Cardiac muscle cell (in vitro differentiated cells and primary cell): ENCODE measurements around the gene ZNF76. TPM values are rescaled to one million over a fixed set of nuclear protein-coding genes. Genes with fewer than 3 reads are reported as not detected.

Experiments
- DNase-seq, 2 donors: peaks; one replicate each; pipeline versions ENCODE4 v3.0.0 to v3.0.0-alpha.2; 2010 to 2017; ENCODE audit warnings: low read depth in 1 of 2, low spot score in 1 of 2
- H3K27ac ChIP-seq: fragments of 200-600 bp; sonication (generic); 2 replicates; pipeline ENCODE4 v1.5.1; 2016
- H3K27me3 ChIP-seq: fragments of 200-600 bp; sonication (generic); 2 replicates; pipeline ENCODE4 v1.6.0; 2016; ENCODE audit warnings: control low read depth
- H3K36me3 ChIP-seq: fragments of 200-600 bp; sonication (generic); 2 replicates; pipeline ENCODE4 v1.5.1; 2016; ENCODE audit warnings: control low read depth
- H3K4me1 ChIP-seq: fragments of 200-600 bp; sonication (generic); 2 replicates; pipeline ENCODE4 v1.8.1; 2017; ENCODE audit warnings: low read depth, mild to moderate bottlenecking, mixed run types
- H3K4me3 ChIP-seq: fragments of 200-600 bp; sonication (generic); 2 replicates; pipeline ENCODE4 v1.5.1; 2016; ENCODE audit warnings: mild to moderate bottlenecking
- H3K9me3 ChIP-seq: fragments of 200-600 bp; sonication (generic); 2 replicates; pipeline ENCODE4 v1.5.1; 2017; ENCODE audit warnings: low read depth, mild to moderate bottlenecking, control low read depth
- CTCF ChIP-seq: IDR thresholded peaks from 2 replicates; pipeline ENCODE4 v1.5.1; 2012; ENCODE audit warnings: low read depth, mild to moderate bottlenecking, low read length
- polyA plus RNA-seq: library from polyadenylated mRNA; unstranded; fragments of >200 nt; fragmentation: Nextera tagmentation; extraction: Ambion mirVana; gene quantifications from 2 replicates; pipeline ENCODE4 v1.2.1, GENCODE V29; 2016
- total RNA-seq: library from RNA; depleted of rRNA; stranded (reverse); fragments of >200 nt; gene quantifications from 2 replicates; pipeline ENCODE4 v1.2.3, GENCODE V29; 2016

The ZNF76 gene
- total and polyA plus RNA-seq, 2 experiments from 2014 or later: 46.2 to 59.6 TPM

- Histone ChIP-seq H3K9me3 (no peaks in the 10 kb centered on the region), H3K4me3 (no peak overlapping the region), H3K27me3 (no peaks in the 10 kb centered on the region), H3K27ac (no peak overlapping the region), H3K4me1 (peaks cover 5% of the 10 kb centered on the region), H3K36me3 (peaks cover 13% of the 10 kb centered on the region)
- no peak for TF ChIP-seq CTCF
- no peak for DNase-seq
Measured at GRCh38 chr6:35295521-35296315, 36.2 kb downstream of the ZNF76 start.

GRCh38 chr6:35296931-35297600 is 37.5 kb downstream of the ZNF76 start:
- Histone ChIP-seq H3K27ac (no peak overlapping the region), H3K9me3 (no peaks in the 10 kb centered on the region), H3K36me3 (peaks cover 5% of the 10 kb centered on the region), H3K4me1 (peaks cover 5% of the 10 kb centered on the region), H3K4me3 (no peak overlapping the region), H3K27me3 (no peaks in the 10 kb centered on the region)
- TF ChIP-seq CTCF: no peak
- no peak for DNase-seq

- Histone ChIP-seq H3K27ac (no peak within 1 kb of the TSS), H3K4me3 (peak within 1 kb of the TSS; percentile 5), H3K36me3 (peaks cover 5% of the 10 kb centered on the region), H3K4me1 (peaks cover 8% of the 10 kb centered on the region), H3K9me3 (no peaks in the 10 kb centered on the region), H3K27me3 (no peaks in the 10 kb centered on the region)
- peak; percentile 78 for TF ChIP-seq CTCF
- DNase-seq: peak; percentile 90 to 93
Measured at GRCh38 chr6:35297601-35298481, 38.3 kb downstream of the ZNF76 start, which contains the start of gene DEF6. TSS of gene DEF6 (plus strand) at chr6:35297818. CDS start at chr6:35297857, 39 bp downstream.

GRCh38 chr6:35298625-35299140 is 39.1 kb downstream of the ZNF76 start:
- DNase-seq: no peak
- no peaks in the 10 kb centered on the region for H3K9me3 ChIP-seq
- no peak overlapping the region for H3K27ac ChIP-seq
- TF ChIP-seq CTCF: no peak
- H3K4me3 ChIP-seq: no peak overlapping the region
- H3K4me1 ChIP-seq: peaks cover 10% of the 10 kb centered on the region
- no peaks in the 10 kb centered on the region for H3K27me3 ChIP-seq
- H3K36me3 ChIP-seq: peaks cover 5% of the 10 kb centered on the region

GRCh38 chr6:35299674-35300073 is 40.1 kb downstream of the ZNF76 start:
- TF ChIP-seq CTCF: no peak
- no peaks in the 10 kb centered on the region for H3K9me3 ChIP-seq
- peaks cover 10% of the 10 kb centered on the region for H3K4me1 ChIP-seq
- H3K4me3 ChIP-seq: no peak overlapping the region
- no peaks in the 10 kb centered on the region for H3K27me3 ChIP-seq
- DNase-seq: no peak
- peaks cover 4% of the 10 kb centered on the region for H3K36me3 ChIP-seq
- H3K27ac ChIP-seq: no peak overlapping the region
